ENCODE data around the gene DUSP12. TPM values are rescaled to one million over a fixed set of nuclear protein-coding genes. Genes with fewer than 3 reads are reported as not detected.

Gene DUSP12
- total RNA-seq, 1 donor from 2014 or later, result 34.1 TPM

DNA sequence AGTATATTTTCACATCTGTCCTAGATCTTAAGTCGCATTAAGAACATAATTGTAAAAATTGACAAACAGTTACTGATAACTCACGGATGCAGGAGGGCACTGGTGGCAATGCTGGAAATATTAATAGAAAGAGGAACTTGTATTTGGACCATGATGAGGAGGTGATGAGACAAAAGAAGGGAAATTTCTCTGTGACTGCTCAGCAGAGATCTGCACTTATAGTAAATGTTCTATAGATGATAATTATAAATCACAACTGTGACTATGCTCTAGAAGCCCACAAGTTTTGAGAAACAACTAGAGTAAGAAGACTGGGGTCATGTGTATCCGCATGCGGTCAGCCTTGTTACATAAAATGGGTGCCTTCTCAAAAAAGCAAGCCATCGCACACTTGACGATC lies 8.7 kb upstream of the DUSP12 start:
- H3K4me3 ChIP-seq, result no peak overlapping the region
- H3K9me3 ChIP-seq, result no peaks in the 10 kb centered on the region
- H3K27me3 ChIP-seq, result no peaks in the 10 kb centered on the region
- DNase-seq (ENCODE audit: extremely low spot score in 2 of 2), result no peak
- H3K36me3 ChIP-seq, result no peaks in the 10 kb centered on the region
- H3K27ac ChIP-seq, result no peak overlapping the region
- TF ChIP-seq, protein P1, sequence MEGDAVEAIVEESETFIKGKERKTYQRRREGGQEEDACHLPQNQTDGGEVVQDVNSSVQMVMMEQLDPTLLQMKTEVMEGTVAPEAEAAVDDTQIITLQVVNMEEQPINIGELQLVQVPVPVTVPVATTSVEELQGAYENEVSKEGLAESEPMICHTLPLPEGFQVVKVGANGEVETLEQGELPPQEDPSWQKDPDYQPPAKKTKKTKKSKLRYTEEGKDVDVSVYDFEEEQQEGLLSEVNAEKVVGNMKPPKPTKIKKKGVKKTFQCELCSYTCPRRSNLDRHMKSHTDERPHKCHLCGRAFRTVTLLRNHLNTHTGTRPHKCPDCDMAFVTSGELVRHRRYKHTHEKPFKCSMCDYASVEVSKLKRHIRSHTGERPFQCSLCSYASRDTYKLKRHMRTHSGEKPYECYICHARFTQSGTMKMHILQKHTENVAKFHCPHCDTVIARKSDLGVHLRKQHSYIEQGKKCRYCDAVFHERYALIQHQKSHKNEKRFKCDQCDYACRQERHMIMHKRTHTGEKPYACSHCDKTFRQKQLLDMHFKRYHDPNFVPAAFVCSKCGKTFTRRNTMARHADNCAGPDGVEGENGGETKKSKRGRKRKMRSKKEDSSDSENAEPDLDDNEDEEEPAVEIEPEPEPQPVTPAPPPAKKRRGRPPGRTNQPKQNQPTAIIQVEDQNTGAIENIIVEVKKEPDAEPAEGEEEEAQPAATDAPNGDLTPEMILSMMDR (IDR thresholded peaks at IDR 0.05), result no peak
- TF ChIP-seq POLR2A (IDR thresholded peaks at IDR 0.05), result no peak
- no peak for TF ChIP-seq POLR2AphosphoS5 (IDR thresholded peaks at IDR 0.05; ENCODE audit: insufficient read depth in 1 of 2, low read depth in 1 of 2)
- intact Hi-C loops (cut with DNase I), result no loop called here
- H3K4me1 ChIP-seq, result no peaks in the 10 kb centered on the region

DNA sequence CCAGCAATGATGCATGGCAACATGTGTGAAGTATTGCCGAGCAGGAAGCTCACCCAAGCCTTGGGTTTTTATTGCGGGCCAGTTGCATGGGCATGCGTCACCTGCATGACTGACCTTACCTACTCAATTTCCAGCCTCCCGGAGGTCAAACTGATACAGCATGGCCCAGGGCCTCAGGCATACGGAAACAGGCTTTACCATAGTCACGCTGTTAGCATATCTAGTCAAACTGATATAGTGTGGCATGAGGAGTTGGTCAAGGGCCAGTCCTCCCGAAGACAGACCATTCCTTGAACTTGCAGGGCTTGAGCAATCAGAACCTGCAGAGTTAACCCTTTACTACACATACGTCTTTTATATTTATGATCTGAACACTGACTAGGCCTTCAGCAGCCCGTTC lies 6.4 kb upstream of the DUSP12 start:
- Histone ChIP-seq H3K9me3 (no peaks in the 10 kb centered on the region), H3K4me1 (no peaks in the 10 kb centered on the region), H3K27ac (no peak overlapping the region), H3K4me3 (no peak overlapping the region), H3K36me3 (no peaks in the 10 kb centered on the region), H3K27me3 (no peaks in the 10 kb centered on the region)
- DNase-seq (ENCODE audit: extremely low spot score in 2 of 2), result no peak
- intact Hi-C loops (cut with DNase I), result no loop called here
- TF ChIP-seq, protein P1 (IDR thresholded peaks at IDR 0.05), result no peak
- TF ChIP-seq POLR2AphosphoS5 (IDR thresholded peaks at IDR 0.05; ENCODE audit: insufficient read depth in 1 of 2, low read depth in 1 of 2), result no peak
- no peak for TF ChIP-seq POLR2A (IDR thresholded peaks at IDR 0.05)

DNA sequence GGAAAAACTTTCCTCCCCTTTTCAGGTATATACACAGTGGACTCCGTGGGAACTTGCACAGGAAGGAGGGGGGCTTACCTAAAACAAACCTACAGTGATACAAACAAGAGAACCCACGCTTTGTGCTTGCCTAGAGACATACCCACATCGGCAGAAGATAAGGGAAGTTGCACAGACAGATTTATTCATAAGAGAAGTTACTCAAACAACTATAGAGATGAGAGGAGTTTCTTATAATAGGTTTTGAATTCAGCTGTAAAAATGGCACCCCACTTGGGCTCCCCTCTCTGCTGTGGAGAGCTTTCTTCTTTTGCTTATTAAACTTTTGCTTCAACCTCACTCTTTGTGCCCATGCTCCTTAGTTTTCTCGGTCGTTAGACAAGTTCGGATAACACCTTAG lies 1.8 kb upstream of the DUSP12 start:
- H3K4me3 ChIP-seq, result no peak overlapping the region
- H3K9me3 ChIP-seq, result no peaks in the 10 kb centered on the region
- H3K27ac ChIP-seq, result no peak overlapping the region
- H3K36me3 ChIP-seq, result peaks cover 0 to 16% of the 10 kb centered on the region in 2 donors
- H3K4me1 ChIP-seq, result peaks cover 9% of the 10 kb centered on the region
- no peak for DNase-seq (ENCODE audit: extremely low spot score in 2 of 2)
- TF ChIP-seq, protein P1 (IDR thresholded peaks at IDR 0.05), result no peak
- no peak for TF ChIP-seq POLR2A (IDR thresholded peaks at IDR 0.05)
- TF ChIP-seq POLR2AphosphoS5 (IDR thresholded peaks at IDR 0.05; ENCODE audit: insufficient read depth in 1 of 2, low read depth in 1 of 2), result no peak
- H3K27me3 ChIP-seq, result no peaks in the 10 kb centered on the region
- intact Hi-C loops (cut with DNase I), result no loop called here

DNA sequence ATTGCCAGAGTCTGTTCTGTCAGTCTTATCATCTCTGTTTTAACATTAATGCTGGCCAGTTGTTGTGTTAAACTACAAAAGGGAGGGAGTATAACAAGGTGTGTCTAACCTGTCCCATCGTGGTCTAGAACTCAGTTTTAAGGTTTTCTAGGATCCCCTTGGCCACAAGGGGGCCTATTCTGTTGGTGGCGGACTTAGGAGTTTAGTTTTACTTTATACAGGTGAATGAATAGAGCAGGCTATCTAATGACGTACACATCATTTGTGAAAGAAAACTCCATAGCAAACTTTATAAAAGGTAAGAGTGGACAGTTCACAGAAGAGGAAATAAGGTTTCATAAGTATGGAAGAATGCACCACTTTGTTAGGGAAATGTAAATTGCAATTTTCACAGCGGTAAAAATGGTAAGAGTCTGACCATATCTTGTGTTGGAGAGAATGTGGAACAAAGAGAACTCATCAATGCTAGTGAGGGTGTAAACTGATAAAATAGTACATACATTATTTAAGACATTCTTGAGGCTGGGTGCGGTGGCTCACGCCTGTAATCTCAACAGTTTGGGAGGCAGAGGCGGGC lies 14.0 kb downstream of the DUSP12 start:
- H3K27ac ChIP-seq, result no peak overlapping the region
- DNase-seq (ENCODE audit: extremely low spot score in 2 of 2), result no peak

More for the DNA sequence above, 14.0 kb downstream of the DUSP12 start:
- no peak for TF ChIP-seq POLR2AphosphoS5 (IDR thresholded peaks at IDR 0.05; ENCODE audit: insufficient read depth in 1 of 2, low read depth in 1 of 2)
- TF ChIP-seq, protein P1 (IDR thresholded peaks at IDR 0.05), result no peak
- no peak for TF ChIP-seq POLR2A (IDR thresholded peaks at IDR 0.05)
- Histone ChIP-seq H3K27me3 (no peaks in the 10 kb centered on the region), H3K36me3 (peaks cover 0 to 6% of the 10 kb centered on the region in 2 donors), H3K9me3 (no peaks in the 10 kb centered on the region), H3K4me3 (no peak overlapping the region), H3K4me1 (peaks cover 22% of the 10 kb centered on the region)
- intact Hi-C loops (cut with DNase I), result no loop called here

Measured in vagina (tissue), 2 donors.